ENCODE measurements around the gene ZNF107. TPM values are rescaled to one million over a fixed set of nuclear protein-coding genes. Genes with fewer than 3 reads are reported as not detected.

The ZNF107 gene
- total and polyA plus RNA-seq, 2 of the 4 experiments (the other 2 are of a cell fraction), result 2.0 to 2.5 TPM

- Histone ChIP-seq H2BK5ac (ENCODE audit: low read depth, low read length, poor library complexity, severe bottlenecking) (no peak overlapping the region), H3K23ac (ENCODE audit: low read depth, low read length) (no peak overlapping the region), H3K18ac (ENCODE audit: low read depth, low read length) (no peak overlapping the region), H2BK20ac (ENCODE audit: low read depth, low read length) (no peak overlapping the region), H2AK9ac (replicated peaks; ENCODE audit: low read depth, low read length, poor library complexity) (no peak overlapping the region), H3K56ac (ENCODE audit: extremely low read depth, insufficient read depth, low read length) (no peak overlapping the region), H3K4me1 (ENCODE audit: control insufficient read depth, insufficient read depth, low read length) (no peaks in the 10 kb centered on the region), H3K9me1 (ENCODE audit: insufficient read depth, low read length) (no peaks in the 10 kb centered on the region), H4K8ac (ENCODE audit: low read depth in 2 of 2, low read length in 2 of 2) (no peak overlapping the region), H2AK5ac (ENCODE audit: low read depth, low read length) (no peak overlapping the region), H3K14ac (replicated peaks; ENCODE audit: low read depth, low read length) (no peak overlapping the region), H3K79me1 (ENCODE audit: low read depth in 1 of 2, low read length in 2 of 2) (no peaks in the 10 kb centered on the region), H3K9me3 (ENCODE audit: control insufficient read depth, insufficient read depth, low read length) (peaks cover 8% of the 10 kb centered on the region; the same call in 1 of the 2 replicates), H3K4ac (ENCODE audit: low read depth, low read length) (no peak overlapping the region), H4K91ac (ENCODE audit: insufficient read depth, low read depth, low read length) (no peak overlapping the region), H3K4me2 (ENCODE audit: low read depth, low read length) (no peak overlapping the region), H4K5ac (ENCODE audit: low read depth, low read length) (no peak overlapping the region), H2BK120ac (ENCODE audit: low read depth, low read length) (no peak overlapping the region), H3K27ac (ENCODE audit: insufficient read depth, low read length) (no peak overlapping the region), H3K9ac (ENCODE audit: low read depth, low read length) (no peak overlapping the region), H2AFZ (replicated peaks; ENCODE audit: low read length, poor library complexity) (no peak overlapping the region), H2BK15ac (ENCODE audit: low read depth, low read length) (no peak overlapping the region), H3K27me3 (ENCODE audit: control insufficient read depth, insufficient read depth, low read length) (no peaks in the 10 kb centered on the region), H3K36me3 (ENCODE audit: control insufficient read depth, insufficient read depth, low read length) (no peaks in the 10 kb centered on the region), H4K20me1 (ENCODE audit: insufficient read depth, low read length) (no peaks in the 10 kb centered on the region), H3K4me3 (ENCODE audit: insufficient read depth, low read depth, low read length) (no peak overlapping the region)
- intact Hi-C loops (cut with micrococcal nuclease), result no loop called here
- no peak for DNase-seq
- no peak for ATAC-seq (ENCODE audit: low read depth)
- CTCF ChIA-PET, result no interaction called here
- in situ Hi-C loops (cut with MboI; ENCODE audit: low sequenced_read_pairs), result no loop called here
- POLR2A ChIA-PET (ENCODE audit: unreplicated experiment), result no interaction called here
- 33% methylated on average over 1 of the region's 2 CpGs; no CpG with 5 or more reads in 1 of the 2 experiments for WGBS, 2 experiments (ENCODE audit: extremely low coverage in 2 of 2, insufficient read length in 1 of 2)
- no TSS peak for BruUV-seq (replicated peaks)
- dilution Hi-C loops (cut with HindIII; ENCODE audit: low sequenced_read_pairs, unreplicated experiment), result no loop called here
- no peak for TF ChIP-seq POLR2A (IDR thresholded peaks at IDR 0.05; ENCODE audit: low read depth, low read length)
- TF ChIP-seq RAD21 (IDR thresholded peaks at IDR 0.05; ENCODE audit: low read length), result no peak
- TF ChIP-seq USF2 (IDR thresholded peaks at IDR 0.05; ENCODE audit: low read depth, low read length), result no peak
- TF ChIP-seq MAZ (IDR thresholded peaks at IDR 0.05; ENCODE audit: borderline replicate concordance, low read depth, low read length), result no peak
- TF ChIP-seq CEBPB (IDR thresholded peaks at IDR 0.05; ENCODE audit: low read depth, low read length), result no peak
- no peak for TF ChIP-seq RCOR1 (IDR thresholded peaks at IDR 0.05; ENCODE audit: insufficient replicate concordance, low read length)
- no peak for TF ChIP-seq MXI1 (IDR thresholded peaks at IDR 0.05; ENCODE audit: borderline replicate concordance, low read depth, low read length)
- TF ChIP-seq FOS (IDR thresholded peaks at IDR 0.05; ENCODE audit: low read depth, low read length), result no peak
These were observed 26.5 kb upstream of the ZNF107 start for GRCh38 chr7:64639267-64640001.
